Islet precursor cell (in vitro differentiated cells): Measurements from ENCODE around the gene NTN1.

Experiments
- DNase-seq: peaks from one replicate; pipeline ENCODE4 v3.0.0-alpha.2; 2018

Gene NTN1

DNA sequence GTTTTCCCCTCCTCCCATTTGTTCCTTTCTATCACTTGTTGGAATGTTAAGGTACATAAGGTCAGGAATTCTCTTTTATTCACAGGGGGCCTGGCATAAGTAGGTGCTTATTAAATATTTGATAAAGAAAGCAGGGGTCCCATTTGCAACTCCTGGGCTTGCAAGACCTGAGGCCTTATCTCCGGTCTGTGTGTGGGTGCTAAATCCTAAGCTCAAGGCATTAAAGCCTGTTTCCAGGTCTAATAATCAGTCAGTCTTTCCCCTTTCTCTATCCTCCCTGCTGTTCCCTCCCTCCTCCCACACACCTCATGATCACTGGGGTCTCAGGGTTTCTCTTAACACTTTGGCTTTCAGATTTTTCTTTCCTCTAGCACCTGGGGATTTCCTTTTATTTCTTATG lies 17.1 kb downstream of the NTN1 start:
- DNase-seq = peak; percentile 9

DNA sequence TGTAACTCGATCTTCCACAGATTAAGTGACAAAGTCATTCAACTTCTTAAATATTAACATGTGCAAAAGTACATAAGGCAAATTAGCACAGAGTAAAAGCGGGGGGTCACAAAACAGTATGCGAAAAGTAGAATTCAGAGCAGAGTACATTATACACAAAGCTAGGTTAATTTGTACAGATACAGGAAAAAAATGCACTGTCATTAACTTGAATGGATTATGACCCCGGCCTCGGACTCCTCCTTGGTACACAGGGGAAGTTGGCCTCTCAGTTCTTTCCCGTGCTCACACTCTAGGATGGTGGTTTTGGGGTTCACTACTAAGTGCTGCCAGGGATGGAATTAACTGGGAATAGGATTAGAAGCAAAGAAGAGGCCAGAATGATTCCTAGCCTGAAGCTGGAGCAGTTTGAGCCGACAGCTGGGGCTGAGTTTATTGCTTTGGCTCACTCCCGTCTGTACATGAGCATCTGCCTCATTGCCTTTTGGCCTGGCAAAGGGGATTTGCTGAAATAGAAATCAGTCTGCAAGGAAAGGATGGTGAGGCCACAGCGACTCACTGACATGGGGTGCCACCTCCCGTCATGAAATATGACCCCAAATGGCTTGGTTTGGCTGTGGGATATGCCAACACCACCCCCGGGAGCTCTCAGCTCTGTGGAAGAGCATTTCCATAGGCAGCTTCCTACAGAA lies 23.6 kb downstream of the NTN1 start:
- DNase-seq = peak; percentile 50

- peak; percentile 98 for DNase-seq
These were observed 29.6 kb downstream of the NTN1 start for GRCh38 chr17:9050801-9051401.

- DNase-seq = no peak
These were observed 30.3 kb downstream of the NTN1 start for GRCh38 chr17:9051561-9051960.

- no peak for DNase-seq
These were observed 31.6 kb downstream of the NTN1 start for GRCh38 chr17:9052921-9053320.

GRCh38 chr17:9053406-9053805 lies 32.1 kb downstream of the NTN1 start:
- no peak for DNase-seq

DNA sequence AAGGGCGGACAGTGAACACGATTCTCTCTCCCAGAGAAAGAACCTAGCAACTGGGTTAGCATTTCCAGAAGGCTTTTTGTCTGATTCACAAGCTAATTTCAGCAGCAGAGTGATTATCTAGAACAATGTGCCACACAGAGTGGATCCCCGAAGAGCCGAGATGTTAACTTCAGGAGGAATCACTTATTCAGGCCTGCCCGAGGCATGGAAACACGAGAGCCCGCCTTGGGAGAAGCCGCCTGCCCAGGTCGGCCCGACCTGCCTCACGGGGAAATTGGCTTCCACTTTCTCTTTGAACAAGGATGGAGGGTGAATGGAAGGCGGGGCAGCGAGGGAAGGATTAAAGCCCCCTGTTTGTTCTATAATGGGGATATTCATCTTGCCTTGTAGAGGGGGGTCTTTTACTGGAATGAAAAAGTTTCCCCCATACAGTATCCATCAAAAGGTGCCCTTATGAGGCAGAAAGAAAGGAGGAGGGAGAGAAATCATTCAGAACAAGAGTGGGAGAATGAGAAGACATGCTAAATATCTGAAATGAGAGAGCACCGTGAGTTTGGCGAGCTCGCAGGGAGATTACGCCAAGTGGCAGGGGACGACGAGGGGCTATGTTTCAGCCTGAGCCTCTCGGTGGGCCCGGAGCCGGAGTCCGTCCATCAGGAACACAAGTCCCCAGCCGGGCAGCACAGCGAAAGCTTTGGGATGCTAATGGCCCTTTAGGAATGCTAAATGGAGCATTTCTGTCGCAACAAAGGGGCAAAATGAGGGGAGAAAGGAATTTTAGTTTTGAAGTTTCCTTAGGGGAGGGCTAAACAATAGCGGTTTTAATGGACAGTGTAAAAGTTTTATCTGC lies 33.0 kb downstream of the NTN1 start:
- DNase-seq = peak; percentile 86

DNA sequence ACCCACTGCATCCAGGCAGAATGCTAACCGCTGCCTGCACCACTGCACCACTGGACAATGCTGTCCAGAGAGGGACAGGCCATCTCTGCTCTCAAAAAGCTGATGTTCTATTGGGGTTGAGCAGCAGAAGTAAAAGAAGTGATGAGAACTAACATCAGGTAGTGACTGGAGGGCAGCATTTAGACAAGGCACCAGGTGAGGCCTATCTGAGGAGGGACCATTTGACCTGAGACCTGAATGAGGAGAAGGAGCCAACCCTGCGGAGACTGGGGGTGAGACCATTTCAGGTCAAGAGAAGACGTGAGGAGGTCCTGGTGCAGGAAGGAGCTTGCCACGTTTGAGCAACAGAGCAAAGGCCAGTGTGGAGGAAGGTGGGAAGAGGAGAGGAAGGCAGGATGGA lies 34.0 kb downstream of the NTN1 start:
- DNase-seq = no peak

- DNase-seq = no peak
These were observed 35.3 kb downstream of the NTN1 start for GRCh38 chr17:9056566-9056965.

DNA sequence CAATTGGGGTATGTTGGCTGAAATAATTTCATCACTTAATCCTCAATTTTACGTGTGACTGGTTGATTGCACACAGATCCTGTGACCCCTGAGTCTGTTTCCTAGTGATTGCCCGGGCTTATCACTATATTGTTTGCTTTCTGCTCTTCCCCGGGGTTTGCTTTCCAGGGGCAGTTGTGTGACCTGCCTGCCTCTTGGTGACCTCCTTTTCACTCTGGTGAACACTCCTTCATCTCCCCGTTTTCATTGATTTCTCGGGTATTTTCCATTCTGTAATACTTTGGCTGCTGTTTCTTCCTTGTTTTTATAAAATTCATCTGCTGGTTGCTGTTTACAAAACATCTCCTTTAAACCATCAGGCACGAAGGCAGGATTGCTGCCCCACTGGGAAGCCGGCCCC lies 36.0 kb downstream of the NTN1 start:
- no peak for DNase-seq

GRCh38 chr17:9062399-9062902 lies 41.1 kb downstream of the NTN1 start:
- no peak for DNase-seq

DNA sequence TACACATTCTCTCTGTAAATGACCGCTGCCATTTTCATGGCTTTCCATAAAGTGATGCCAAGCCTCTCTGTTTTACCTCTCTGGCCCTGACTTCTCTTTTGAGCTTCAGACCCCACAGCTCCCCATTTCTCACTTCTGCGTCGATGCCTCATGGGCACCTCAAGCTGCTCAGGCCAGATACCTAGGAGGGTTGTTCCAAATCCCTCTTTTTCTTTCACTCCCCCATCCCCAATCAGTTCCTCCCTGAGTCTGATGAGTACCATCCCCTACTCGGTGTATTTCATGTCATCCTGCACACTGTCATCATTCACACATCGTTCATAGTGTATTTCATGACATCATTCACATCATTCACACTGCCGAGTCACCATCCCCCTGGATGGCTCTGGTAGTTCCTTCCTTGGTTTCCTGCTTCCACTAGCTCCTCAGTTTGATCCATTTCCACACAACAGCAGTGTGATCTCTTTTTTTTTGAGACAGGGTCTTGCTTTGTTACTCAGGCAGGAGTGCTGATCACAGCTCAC lies 43.1 kb downstream of the NTN1 start:
- DNase-seq = no peak

GRCh38 chr17:9071016-9071415 lies 49.7 kb downstream of the NTN1 start:
- no peak for DNase-seq

GRCh38 chr17:9071811-9072498 lies 50.6 kb downstream of the NTN1 start:
- DNase-seq = no peak

- no peak for DNase-seq
These were observed 51.5 kb downstream of the NTN1 start for GRCh38 chr17:9072696-9073339.

- DNase-seq = peak; percentile 79
These were observed 52.8 kb downstream of the NTN1 start for GRCh38 chr17:9074131-9074530.

- DNase-seq = no peak
These were observed 58.3 kb downstream of the NTN1 start for GRCh38 chr17:9079461-9080103.

DNA sequence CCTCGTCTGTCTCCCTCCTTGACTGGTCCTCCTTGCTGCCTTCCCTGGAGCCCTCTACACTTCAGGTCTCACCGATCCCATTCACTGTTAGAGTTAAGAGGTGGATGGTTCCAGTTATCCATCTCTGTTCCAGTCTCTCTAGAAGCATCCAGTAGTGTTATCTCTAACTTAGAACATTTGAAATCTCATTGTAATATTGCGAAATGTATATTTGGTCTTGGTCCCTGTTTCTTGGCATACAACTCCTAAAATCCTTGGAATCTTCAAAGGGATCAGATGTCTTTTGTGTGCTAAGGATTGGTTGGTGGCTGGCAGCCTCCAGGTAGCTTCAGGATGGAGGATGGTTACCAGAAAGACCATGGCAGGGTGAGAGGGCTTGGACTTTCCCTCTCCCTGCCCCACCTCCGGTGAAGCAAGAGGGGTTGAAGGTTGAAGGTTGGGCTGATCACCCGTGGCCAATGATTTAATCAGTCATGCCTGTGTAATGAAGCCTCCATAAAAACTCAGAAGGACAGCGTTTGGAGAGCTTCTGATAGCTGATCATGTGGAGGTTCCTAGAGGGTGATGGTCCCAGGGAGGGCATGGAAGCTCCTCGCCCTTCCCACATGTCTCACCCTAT lies 59.1 kb downstream of the NTN1 start:
- no peak for DNase-seq

GRCh38 chr17:9080983-9081382 lies 59.7 kb downstream of the NTN1 start:
- DNase-seq = no peak

DNA sequence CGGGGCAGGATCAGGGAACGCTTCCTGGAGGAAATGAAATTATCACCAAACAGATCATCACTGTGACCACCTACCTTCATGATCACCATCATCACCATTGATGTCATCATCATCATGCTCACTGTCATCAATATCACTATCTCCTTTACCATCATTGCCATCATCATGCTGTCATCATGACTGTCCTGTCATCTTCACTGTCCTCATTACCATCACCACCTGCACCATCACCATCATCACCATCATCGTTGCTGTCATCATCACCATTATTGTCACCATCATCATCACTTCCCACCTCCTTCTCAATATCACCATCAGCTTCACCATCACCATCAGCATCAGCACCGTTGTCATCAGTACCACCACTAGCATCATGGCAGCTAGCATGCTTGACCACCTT lies 65.3 kb downstream of the NTN1 start:
- DNase-seq = no peak

GRCh38 chr17:9087921-9088320 lies 66.6 kb downstream of the NTN1 start:
- no peak for DNase-seq
